GM23338 (cell line): Measurements from ENCODE around the gene FANCG. TPM values are rescaled to one million over a fixed set of nuclear protein-coding genes. Genes with fewer than 3 reads are reported as not detected.

Experiments used
- ATAC-seq: fragments of 200-7000 bp; cut with Tn5 transposase; 3 replicates; pipeline ENCODE4 v1.9.1; 2020
- DNase-seq: peaks from one replicate; pipeline ENCODE4 v3.0.0-alpha.2; 2015; ENCODE audit warnings: low spot score
- H2AFZ ChIP-seq: fragments of 200-600 bp; sonication (generic); 2 replicates; pipeline ENCODE4 v1.8.0; 2016; ENCODE audit warnings: antibody characterized with exemption, mild to moderate bottlenecking, moderate library complexity
- H3F3A ChIP-seq: fragments of 200-600 bp; sonication (generic); replicated peaks from 2 replicates; pipeline ENCODE4 v1.8.0; 2017; ENCODE audit warnings: antibody characterized with exemption, mixed run types, low read depth
- H3K27ac ChIP-seq: fragments of 200-600 bp; sonication (generic); 2 replicates; pipeline ENCODE4 v1.6.1; 2016; ENCODE audit warnings: low read depth
- H3K27me3 ChIP-seq: fragments of 200-600 bp; sonication (generic); 2 replicates; pipeline ENCODE4 v1.8.0; 2016; ENCODE audit warnings: mild to moderate bottlenecking, mixed run types, moderate library complexity; ENCODE audit not compliant: insufficient read depth
- H3K36me3 ChIP-seq: fragments of 200-600 bp; sonication (generic); 2 replicates; pipeline ENCODE4 v1.8.0; 2016; ENCODE audit warnings: mild to moderate bottlenecking; ENCODE audit not compliant: insufficient read depth
- H3K4me1 ChIP-seq: fragments of 200-600 bp; sonication (generic); 2 replicates; pipeline ENCODE4 v1.8.0; 2016; ENCODE audit warnings: mild to moderate bottlenecking, moderate library complexity; ENCODE audit not compliant: insufficient read depth
- H3K4me2 ChIP-seq: fragments of 200-600 bp; sonication (generic); 2 replicates; pipeline ENCODE4 v1.7.1; 2017; ENCODE audit warnings: mixed run types
- H3K4me3 ChIP-seq: fragments of 200-600 bp; sonication (generic); 2 replicates; pipeline ENCODE4 v1.6.1; 2016; ENCODE audit warnings: mixed run types
- H3K79me2 ChIP-seq: fragments of 200-600 bp; sonication (generic); replicated peaks from 2 replicates; pipeline ENCODE4 v1.8.0; 2017; ENCODE audit warnings: mild to moderate bottlenecking; ENCODE audit not compliant: insufficient read depth
- H3K9me2 ChIP-seq: fragments of 200-600 bp; sonication (generic); 2 replicates; pipeline ENCODE4 v1.8.0; 2017; ENCODE audit not compliant: insufficient read depth
- H4K20me1 ChIP-seq: fragments of 200-600 bp; sonication (generic); replicated peaks from 2 replicates; pipeline ENCODE4 v1.8.0; 2017; ENCODE audit warnings: mild to moderate bottlenecking; ENCODE audit not compliant: insufficient read depth
- H3K27ac Mint-ChIP-seq: 2 replicates; pipeline ENCODE4 v1.8.0; 2020; ENCODE audit warnings: inconsistent platforms, mild to moderate bottlenecking, moderate library complexity, mixed read lengths
- H3K27me3 Mint-ChIP-seq: 3 replicates; pipeline ENCODE4 v1.8.0; 2022; ENCODE audit warnings: low read depth, mild to moderate bottlenecking, moderate library complexity, mixed read lengths, inconsistent platforms; ENCODE audit not compliant: insufficient read depth, poor library complexity
- H3K36me3 Mint-ChIP-seq: 3 replicates; pipeline ENCODE4 v1.8.0; 2021; ENCODE audit warnings: low read depth, mild to moderate bottlenecking, inconsistent platforms, moderate library complexity, mixed read lengths
- H3K4me1 Mint-ChIP-seq: 3 replicates; pipeline ENCODE4 v1.8.0; 2020; ENCODE audit warnings: mild to moderate bottlenecking, inconsistent platforms, mixed read lengths
- H3K4me3 Mint-ChIP-seq: 3 replicates; pipeline ENCODE4 v1.8.0; 2021; ENCODE audit warnings: moderate library complexity, mild to moderate bottlenecking, inconsistent platforms, mixed read lengths
- H3K9me3 Mint-ChIP-seq: 3 replicates; pipeline ENCODE4 v1.8.0; 2020; ENCODE audit warnings: moderate library complexity, mild to moderate bottlenecking, inconsistent platforms, mixed read lengths
- CREB1 ChIP-seq: fragments of 250-450 bp; sonication (Bioruptor Pico); IDR thresholded peaks from 2 replicates; pipeline ENCODE4 v1.5.0; 2020; ENCODE audit warnings: low read depth, mild to moderate bottlenecking, moderate library complexity
- EZH2 ChIP-seq: fragments of 200-600 bp; sonication (generic); IDR thresholded peaks from one replicate; pipeline ENCODE4 v1.8.0; 2017; ENCODE audit warnings: antibody characterized with exemption, mild to moderate bottlenecking, low read depth; ENCODE audit not compliant: unreplicated experiment
- EZH2phosphoT487 ChIP-seq: fragments of 200-600 bp; sonication (generic); IDR thresholded peaks from one replicate; pipeline ENCODE4 v1.8.1; 2018; ENCODE audit warnings: antibody characterized with exemption; ENCODE audit not compliant: unreplicated experiment
- JUNB ChIP-seq: IDR thresholded peaks from one replicate; pipeline ENCODE4 v1.6.1; 2016; ENCODE audit warnings: antibody characterized with exemption; ENCODE audit not compliant: unreplicated experiment
- NANOG ChIP-seq: IDR thresholded peaks from 2 replicates; pipeline ENCODE4 v1.6.1; 2016; ENCODE audit warnings: antibody characterized with exemption, borderline replicate concordance
- POLR2AphosphoS5 ChIP-seq: IDR thresholded peaks from 2 replicates; pipeline ENCODE4 v1.6.1; 2016; ENCODE audit warnings: antibody characterized with exemption, low read depth
- STAT1 ChIP-seq: IDR thresholded peaks from one replicate; pipeline ENCODE4 v1.6.1; 2016; ENCODE audit warnings: antibody characterized with exemption; ENCODE audit not compliant: unreplicated experiment
- ZNF114 ChIP-seq: fragments of 250-450 bp; sonication (Bioruptor Pico); IDR thresholded peaks from 2 replicates; pipeline ENCODE4 v1.5.0; 2020; ENCODE audit warnings: mild to moderate bottlenecking, moderate library complexity
- ZNF331 ChIP-seq: fragments of 250-450 bp; sonication (Bioruptor Pico); IDR thresholded peaks from 2 replicates; pipeline ENCODE4 v1.5.0; 2020; ENCODE audit warnings: low read depth, mild to moderate bottlenecking, moderate library complexity
- ZNF462 ChIP-seq: fragments of 250-450 bp; sonication (Bioruptor Pico); IDR thresholded peaks from 2 replicates; pipeline ENCODE4 v1.5.0; 2020; ENCODE audit warnings: mild to moderate bottlenecking, moderate library complexity
- polyA plus RNA-seq: library from polyadenylated mRNA; unstranded; fragments of >200 nt; fragmentation: Nextera tagmentation; extraction: Ambion mirVana; gene quantifications from 2 replicates; pipeline ENCODE4 v1.2.1, GENCODE V29; 2016
- total RNA-seq: library from RNA; depleted of rRNA; stranded (reverse); fragments of >200 nt; shearing (Covaris generic); gene quantifications from 2 replicates; pipeline ENCODE4 v1.2.3, GENCODE V29; 2014
- TF ChIP-seq, protein P1 (sequence below): IDR thresholded peaks from 2 replicates; pipeline ENCODE4 v1.6.1; 2016; ENCODE audit warnings: antibody characterized with exemption
- TF ChIP-seq, protein P2 (sequence below), 2 experiments: fragments of 200-600 bp in 1 of 2; sonication (generic) in 1 of 2; conservative IDR thresholded peaks; 2 replicates each; pipeline versions ENCODE4 v1.5.1 to v1.6.1; 2016 to 2017; ENCODE audit warnings: antibody characterized with exemption in 2 of 2, low read depth in 2 of 2, mild to moderate bottlenecking in 2 of 2, moderate library complexity in 1 of 2
- TF ChIP-seq, protein P3 (sequence below): IDR thresholded peaks from one replicate; pipeline ENCODE4 v1.6.1; 2018; ENCODE audit warnings: antibody characterized with exemption; ENCODE audit not compliant: unreplicated experiment

The FANCG gene
- total and polyA plus RNA-seq, 2 experiments from 2014 or later, result 53.8 to 56.2 TPM

GRCh38 chr9:35104586-35104985 lies 24.8 kb upstream of the FANCG start:
- no peak for DNase-seq

More at GRCh38 chr9:35104586-35104985, 24.8 kb upstream of the FANCG start:
- Mint-ChIP-seq H3K36me3 (peaks cover 40% of the 10 kb centered on the region), H3K27me3 (peaks cover 22% of the 10 kb centered on the region), H3K4me3 (peak overlapping the region; percentile 46; the same call in 1 of the 3 replicates), H3K9me3 (no peaks in the 10 kb centered on the region), H3K27ac (peak overlapping the region; percentile 99; the same call in 1 of the 2 replicates), H3K4me1 (peaks cover 18% of the 10 kb centered on the region)
- H3F3A ChIP-seq, result peaks cover 7% of the 10 kb centered on the region
- no peak for ATAC-seq
- TF ChIP-seq EZH2phosphoT487, result no peak
- no peak for TF ChIP-seq CREB1 (CRISPR knock-in tag)
- TF ChIP-seq ZNF462 (CRISPR knock-in tag), result no peak
- TF ChIP-seq, protein P1, sequence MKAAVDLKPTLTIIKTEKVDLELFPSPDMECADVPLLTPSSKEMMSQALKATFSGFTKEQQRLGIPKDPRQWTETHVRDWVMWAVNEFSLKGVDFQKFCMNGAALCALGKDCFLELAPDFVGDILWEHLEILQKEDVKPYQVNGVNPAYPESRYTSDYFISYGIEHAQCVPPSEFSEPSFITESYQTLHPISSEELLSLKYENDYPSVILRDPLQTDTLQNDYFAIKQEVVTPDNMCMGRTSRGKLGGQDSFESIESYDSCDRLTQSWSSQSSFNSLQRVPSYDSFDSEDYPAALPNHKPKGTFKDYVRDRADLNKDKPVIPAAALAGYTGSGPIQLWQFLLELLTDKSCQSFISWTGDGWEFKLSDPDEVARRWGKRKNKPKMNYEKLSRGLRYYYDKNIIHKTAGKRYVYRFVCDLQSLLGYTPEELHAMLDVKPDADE, result no peak
- TF ChIP-seq JUNB, result no peak
- TF ChIP-seq, protein P2, sequence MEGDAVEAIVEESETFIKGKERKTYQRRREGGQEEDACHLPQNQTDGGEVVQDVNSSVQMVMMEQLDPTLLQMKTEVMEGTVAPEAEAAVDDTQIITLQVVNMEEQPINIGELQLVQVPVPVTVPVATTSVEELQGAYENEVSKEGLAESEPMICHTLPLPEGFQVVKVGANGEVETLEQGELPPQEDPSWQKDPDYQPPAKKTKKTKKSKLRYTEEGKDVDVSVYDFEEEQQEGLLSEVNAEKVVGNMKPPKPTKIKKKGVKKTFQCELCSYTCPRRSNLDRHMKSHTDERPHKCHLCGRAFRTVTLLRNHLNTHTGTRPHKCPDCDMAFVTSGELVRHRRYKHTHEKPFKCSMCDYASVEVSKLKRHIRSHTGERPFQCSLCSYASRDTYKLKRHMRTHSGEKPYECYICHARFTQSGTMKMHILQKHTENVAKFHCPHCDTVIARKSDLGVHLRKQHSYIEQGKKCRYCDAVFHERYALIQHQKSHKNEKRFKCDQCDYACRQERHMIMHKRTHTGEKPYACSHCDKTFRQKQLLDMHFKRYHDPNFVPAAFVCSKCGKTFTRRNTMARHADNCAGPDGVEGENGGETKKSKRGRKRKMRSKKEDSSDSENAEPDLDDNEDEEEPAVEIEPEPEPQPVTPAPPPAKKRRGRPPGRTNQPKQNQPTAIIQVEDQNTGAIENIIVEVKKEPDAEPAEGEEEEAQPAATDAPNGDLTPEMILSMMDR (conservative IDR thresholded peaks at IDR 0.05; ENCODE audit: low read depth in 2 of 2), result no peak
- TF ChIP-seq POLR2AphosphoS5, result no peak
- TF ChIP-seq ZNF331 (CRISPR knock-in tag), result no peak
- no peak for TF ChIP-seq NANOG
- TF ChIP-seq ZNF114 (CRISPR knock-in tag), result no peak
- TF ChIP-seq STAT1, result no peak
- TF ChIP-seq, protein P3, sequence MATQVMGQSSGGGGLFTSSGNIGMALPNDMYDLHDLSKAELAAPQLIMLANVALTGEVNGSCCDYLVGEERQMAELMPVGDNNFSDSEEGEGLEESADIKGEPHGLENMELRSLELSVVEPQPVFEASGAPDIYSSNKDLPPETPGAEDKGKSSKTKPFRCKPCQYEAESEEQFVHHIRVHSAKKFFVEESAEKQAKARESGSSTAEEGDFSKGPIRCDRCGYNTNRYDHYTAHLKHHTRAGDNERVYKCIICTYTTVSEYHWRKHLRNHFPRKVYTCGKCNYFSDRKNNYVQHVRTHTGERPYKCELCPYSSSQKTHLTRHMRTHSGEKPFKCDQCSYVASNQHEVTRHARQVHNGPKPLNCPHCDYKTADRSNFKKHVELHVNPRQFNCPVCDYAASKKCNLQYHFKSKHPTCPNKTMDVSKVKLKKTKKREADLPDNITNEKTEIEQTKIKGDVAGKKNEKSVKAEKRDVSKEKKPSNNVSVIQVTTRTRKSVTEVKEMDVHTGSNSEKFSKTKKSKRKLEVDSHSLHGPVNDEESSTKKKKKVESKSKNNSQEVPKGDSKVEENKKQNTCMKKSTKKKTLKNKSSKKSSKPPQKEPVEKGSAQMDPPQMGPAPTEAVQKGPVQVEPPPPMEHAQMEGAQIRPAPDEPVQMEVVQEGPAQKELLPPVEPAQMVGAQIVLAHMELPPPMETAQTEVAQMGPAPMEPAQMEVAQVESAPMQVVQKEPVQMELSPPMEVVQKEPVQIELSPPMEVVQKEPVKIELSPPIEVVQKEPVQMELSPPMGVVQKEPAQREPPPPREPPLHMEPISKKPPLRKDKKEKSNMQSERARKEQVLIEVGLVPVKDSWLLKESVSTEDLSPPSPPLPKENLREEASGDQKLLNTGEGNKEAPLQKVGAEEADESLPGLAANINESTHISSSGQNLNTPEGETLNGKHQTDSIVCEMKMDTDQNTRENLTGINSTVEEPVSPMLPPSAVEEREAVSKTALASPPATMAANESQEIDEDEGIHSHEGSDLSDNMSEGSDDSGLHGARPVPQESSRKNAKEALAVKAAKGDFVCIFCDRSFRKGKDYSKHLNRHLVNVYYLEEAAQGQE, result no peak
- TF ChIP-seq EZH2, result no peak
- no peak overlapping the region for H2AFZ ChIP-seq
- H3K36me3 ChIP-seq, result peaks cover 3% of the 10 kb centered on the region; the same call in 1 of the 2 replicates
- H3K79me2 ChIP-seq, result peaks cover 17% of the 10 kb centered on the region
- no peak overlapping the region for H3K4me2 ChIP-seq
- H3K27me3 ChIP-seq, result no peaks in the 10 kb centered on the region
- peaks cover 11% of the 10 kb centered on the region for H3K4me1 ChIP-seq
- H3K4me3 ChIP-seq, result no peak overlapping the region
- no peaks in the 10 kb centered on the region for H3K9me2 ChIP-seq
- no peaks in the 10 kb centered on the region for H4K20me1 ChIP-seq
- peak overlapping the region; percentile 78; the same call in 1 of the 2 replicates for H3K27ac ChIP-seq
